Measurements from ENCODE around the gene SPATA20.
A peak's percentile ranks its signal among the peaks of the same experiment; 100 is the strongest.

The SPATA20 gene

DNA sequence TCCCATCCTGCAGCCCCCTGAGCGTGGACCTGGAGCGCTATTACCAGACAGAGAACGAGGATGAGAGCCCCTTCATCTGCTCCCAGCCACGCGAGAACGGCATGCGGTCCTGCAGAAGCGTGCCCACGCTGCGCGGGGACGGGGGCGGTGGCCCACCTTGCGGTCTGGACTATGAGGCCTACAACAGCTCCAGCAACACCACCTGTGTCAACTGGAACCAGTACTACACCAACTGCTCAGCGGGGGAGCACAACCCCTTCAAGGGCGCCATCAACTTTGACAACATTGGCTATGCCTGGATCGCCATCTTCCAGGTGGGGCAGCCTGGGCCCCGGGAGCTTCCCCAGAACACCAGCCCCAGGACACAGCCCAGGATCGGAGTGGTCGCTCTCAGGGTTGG, 25.6 kb downstream of the SPATA20 start:
- no peak overlapping the region for H3K4me2 ChIP-seq (ENCODE audit: low read depth, low read length)
- no peaks in the 10 kb centered on the region for H3K79me2 ChIP-seq (ENCODE audit: low read length)
- no peak for DNase-seq
- no peak overlapping the region for H3K27ac ChIP-seq (ENCODE audit: low read length)
- H2AFZ ChIP-seq (ENCODE audit: low read length) = no peak overlapping the region
- H3K27me3 ChIP-seq (replicated peaks; ENCODE audit: insufficient read depth, low read length) = peaks cover 95% of the 10 kb centered on the region
- H3K9me3 ChIP-seq (replicated peaks; ENCODE audit: insufficient read depth, low read length) = no peaks in the 10 kb centered on the region
- H3K4me3 ChIP-seq (ENCODE audit: low read length) = no peak overlapping the region
- H3K4me1 ChIP-seq (ENCODE audit: low read length) = no peaks in the 10 kb centered on the region
- no peaks in the 10 kb centered on the region for H3K9me2 ChIP-seq (replicated peaks; ENCODE audit: insufficient read depth, low read length)
- TF ChIP-seq, protein P1, sequence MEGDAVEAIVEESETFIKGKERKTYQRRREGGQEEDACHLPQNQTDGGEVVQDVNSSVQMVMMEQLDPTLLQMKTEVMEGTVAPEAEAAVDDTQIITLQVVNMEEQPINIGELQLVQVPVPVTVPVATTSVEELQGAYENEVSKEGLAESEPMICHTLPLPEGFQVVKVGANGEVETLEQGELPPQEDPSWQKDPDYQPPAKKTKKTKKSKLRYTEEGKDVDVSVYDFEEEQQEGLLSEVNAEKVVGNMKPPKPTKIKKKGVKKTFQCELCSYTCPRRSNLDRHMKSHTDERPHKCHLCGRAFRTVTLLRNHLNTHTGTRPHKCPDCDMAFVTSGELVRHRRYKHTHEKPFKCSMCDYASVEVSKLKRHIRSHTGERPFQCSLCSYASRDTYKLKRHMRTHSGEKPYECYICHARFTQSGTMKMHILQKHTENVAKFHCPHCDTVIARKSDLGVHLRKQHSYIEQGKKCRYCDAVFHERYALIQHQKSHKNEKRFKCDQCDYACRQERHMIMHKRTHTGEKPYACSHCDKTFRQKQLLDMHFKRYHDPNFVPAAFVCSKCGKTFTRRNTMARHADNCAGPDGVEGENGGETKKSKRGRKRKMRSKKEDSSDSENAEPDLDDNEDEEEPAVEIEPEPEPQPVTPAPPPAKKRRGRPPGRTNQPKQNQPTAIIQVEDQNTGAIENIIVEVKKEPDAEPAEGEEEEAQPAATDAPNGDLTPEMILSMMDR (IDR thresholded peaks at IDR 0.05; ENCODE audit: low read length) = no peak
- TF ChIP-seq EZH2 (optimal IDR thresholded peaks at IDR 0.05; ENCODE audit: low read depth, low read length) (no peak), EZH2phosphoT487 (IDR thresholded peaks at IDR 0.05; ENCODE audit: low read length) (no peak)
- no peaks in the 10 kb centered on the region for H3F3A ChIP-seq (ENCODE audit: insufficient read depth, low read length)
- H3K9ac ChIP-seq (ENCODE audit: low read length) = no peak overlapping the region
- H4K20me1 ChIP-seq (ENCODE audit: insufficient read depth, low read length) = no peaks in the 10 kb centered on the region
- no peaks in the 10 kb centered on the region for H3K36me3 ChIP-seq (replicated peaks; ENCODE audit: insufficient read depth, low read length)

DNA sequence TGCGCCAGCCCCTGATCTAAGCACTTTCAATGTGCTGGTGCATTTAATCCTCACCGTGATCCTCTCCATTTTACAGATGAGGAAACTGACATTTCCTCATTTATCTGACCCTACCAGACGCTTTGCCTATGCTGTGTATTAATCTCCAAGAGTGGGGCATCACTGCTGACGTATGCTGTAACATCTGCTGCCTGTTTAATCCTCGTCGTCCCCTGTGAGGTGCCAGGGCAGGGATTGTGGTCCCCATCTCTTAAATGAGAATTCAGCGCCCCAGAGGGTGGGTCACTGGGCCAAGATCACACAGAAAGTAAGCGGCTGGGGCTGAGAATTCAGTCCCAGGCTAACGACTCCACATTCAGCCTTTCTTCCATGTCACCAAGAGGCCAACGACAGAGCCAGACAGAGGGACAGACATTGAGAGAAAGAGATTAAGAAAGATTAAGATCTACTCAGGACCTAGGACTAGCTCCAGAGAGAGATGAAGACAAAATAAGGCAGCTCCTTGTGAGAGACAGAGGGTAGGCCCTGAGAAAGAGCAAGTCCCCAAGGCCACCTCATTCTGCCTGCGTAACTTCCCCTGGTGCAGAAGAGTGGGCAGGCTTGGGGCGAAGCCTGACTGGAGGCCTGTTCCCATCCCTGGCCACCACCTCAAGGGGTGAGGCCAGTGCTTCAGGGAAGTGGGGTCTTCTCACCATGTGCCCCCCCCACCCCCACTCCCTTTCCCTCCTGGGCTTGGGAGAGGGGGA, 27.1 kb downstream of the SPATA20 start:
- H3K9ac ChIP-seq (ENCODE audit: low read length) = no peak overlapping the region
- peaks cover 95% of the 10 kb centered on the region for H3K27me3 ChIP-seq (replicated peaks; ENCODE audit: insufficient read depth, low read length)
- H3K36me3 ChIP-seq (replicated peaks; ENCODE audit: insufficient read depth, low read length) = no peaks in the 10 kb centered on the region
- H3K4me3 ChIP-seq (ENCODE audit: low read length) = no peak overlapping the region
- no peak overlapping the region for H2AFZ ChIP-seq (ENCODE audit: low read length)
- no peak overlapping the region for H3K27ac ChIP-seq (ENCODE audit: low read length)
- no peaks in the 10 kb centered on the region for H3K9me3 ChIP-seq (replicated peaks; ENCODE audit: insufficient read depth, low read length)
- H3K4me2 ChIP-seq (ENCODE audit: low read depth, low read length) = no peak overlapping the region
- no peak for TF ChIP-seq EZH2phosphoT487 (IDR thresholded peaks at IDR 0.05; ENCODE audit: low read length)
- TF ChIP-seq, protein P1 (IDR thresholded peaks at IDR 0.05; ENCODE audit: low read length) = no peak
- TF ChIP-seq EZH2 (optimal IDR thresholded peaks at IDR 0.05; ENCODE audit: low read depth, low read length) = no peak
- no peaks in the 10 kb centered on the region for H3K9me2 ChIP-seq (replicated peaks; ENCODE audit: insufficient read depth, low read length)
- no peaks in the 10 kb centered on the region for H4K20me1 ChIP-seq (ENCODE audit: insufficient read depth, low read length)
- no peaks in the 10 kb centered on the region for H3K4me1 ChIP-seq (ENCODE audit: low read length)
- no peaks in the 10 kb centered on the region for H3F3A ChIP-seq (ENCODE audit: insufficient read depth, low read length)
- H3K79me2 ChIP-seq (ENCODE audit: low read length) = no peaks in the 10 kb centered on the region
- DNase-seq = no peak

DNA sequence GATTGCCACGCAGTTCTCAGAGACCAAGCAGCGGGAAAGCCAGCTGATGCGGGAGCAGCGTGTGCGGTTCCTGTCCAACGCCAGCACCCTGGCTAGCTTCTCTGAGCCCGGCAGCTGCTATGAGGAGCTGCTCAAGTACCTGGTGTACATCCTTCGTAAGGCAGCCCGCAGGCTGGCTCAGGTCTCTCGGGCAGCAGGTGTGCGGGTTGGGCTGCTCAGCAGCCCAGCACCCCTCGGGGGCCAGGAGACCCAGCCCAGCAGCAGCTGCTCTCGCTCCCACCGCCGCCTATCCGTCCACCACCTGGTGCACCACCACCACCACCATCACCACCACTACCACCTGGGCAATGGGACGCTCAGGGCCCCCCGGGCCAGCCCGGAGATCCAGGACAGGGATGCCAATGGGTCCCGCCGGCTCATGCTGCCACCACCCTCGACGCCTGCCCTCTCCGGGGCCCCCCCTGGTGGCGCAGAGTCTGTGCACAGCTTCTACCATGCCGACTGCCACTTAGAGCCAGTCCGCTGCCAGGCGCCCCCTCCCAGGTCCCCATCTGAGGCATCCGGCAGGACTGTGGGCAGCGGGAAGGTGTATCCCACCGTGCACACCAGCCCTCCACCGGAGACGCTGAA, 28.7 kb downstream of the SPATA20 start:
- H3K4me1 ChIP-seq (ENCODE audit: low read length) = no peaks in the 10 kb centered on the region
- peaks cover 100% of the 10 kb centered on the region for H3K27me3 ChIP-seq (replicated peaks; ENCODE audit: insufficient read depth, low read length)
- H4K20me1 ChIP-seq (ENCODE audit: insufficient read depth, low read length) = no peaks in the 10 kb centered on the region
- peak; percentile 19 for DNase-seq
- H2AFZ ChIP-seq (ENCODE audit: low read length) = no peak overlapping the region
- H3K9ac ChIP-seq (ENCODE audit: low read length) = no peak overlapping the region
- no peaks in the 10 kb centered on the region for H3K36me3 ChIP-seq (replicated peaks; ENCODE audit: insufficient read depth, low read length)
- no peak overlapping the region for H3K4me2 ChIP-seq (ENCODE audit: low read depth, low read length)
- H3K27ac ChIP-seq (ENCODE audit: low read length) = no peak overlapping the region
- no peak overlapping the region for H3K4me3 ChIP-seq (ENCODE audit: low read length)
- H3K79me2 ChIP-seq (ENCODE audit: low read length) = no peaks in the 10 kb centered on the region
- H3K9me2 ChIP-seq (replicated peaks; ENCODE audit: insufficient read depth, low read length) = no peaks in the 10 kb centered on the region
- TF ChIP-seq EZH2 (optimal IDR thresholded peaks at IDR 0.05; ENCODE audit: low read depth, low read length) = no peak
- TF ChIP-seq, protein P1 (IDR thresholded peaks at IDR 0.05; ENCODE audit: low read length) = peak; percentile 39
- H3K9me3 ChIP-seq (replicated peaks; ENCODE audit: insufficient read depth, low read length) = no peaks in the 10 kb centered on the region
- no peaks in the 10 kb centered on the region for H3F3A ChIP-seq (ENCODE audit: insufficient read depth, low read length)

All from MM.1S (cell line).